GM12878 (cell line): ENCODE measurements around the gene PPP1R12A. TPM values are rescaled to one million over a fixed set of nuclear protein-coding genes. Genes with fewer than 3 reads are reported as not detected.

Source experiments
- ATAC-seq: fragments of 200-7000 bp; cut with Tn5 transposase; 3 replicates; pipeline ENCODE4 v1.9.1; 2020; ENCODE audit warnings: mild to moderate bottlenecking, moderate library complexity
- BruUV-seq: library from RNA; stranded (reverse); fragments of 400-500 nt; replicated peaks from 2 replicates; lab custom pipeline; 2021; lab: Mats Ljungman, UMichigan
- CTCF ChIA-PET: fragments of 300-600 bp; sonication (Branson Sonifier 250); formaldehyde crosslinking; extraction: SDS; loops from one replicate; lab custom pipeline; 2021; ENCODE audit warnings: inconsistent platforms; lab: Yijun Ruan, JAX
- POLR2A ChIA-PET: fragments of 350-600 bp; formaldehyde crosslinking; extraction: SDS; loops from one replicate; lab custom pipeline; 2021; ENCODE audit warnings: inconsistent platforms; lab: Charles Lee
- RAD21 ChIA-PET: fragments of 300-600 bp; sonication (Branson Sonifier 250); formaldehyde crosslinking; loops from one replicate; lab custom pipeline; 2023; ENCODE audit warnings: antibody characterized with exemption; ENCODE audit not compliant: unreplicated experiment; lab: Charles Lee
- SMC1A ChIA-PET: fragments of 300-600 bp; sonication (Branson Sonifier 250); formaldehyde crosslinking; loops from one replicate; lab custom pipeline; 2023; ENCODE audit not compliant: unreplicated experiment, uncharacterized antibody; lab: Charles Lee
- DNase-seq: peaks from one replicate; pipeline ENCODE4 v3.0.0-alpha.2; 2011; ENCODE audit warnings: low read depth, low spot score
- FAIRE-seq: peaks from 3 replicates; lab custom pipeline; 2011; peaks lifted over from hg19 to GRCh38; lab: Jason Lieb, UNC
- H2AFZ ChIP-seq: 2 replicates; pipeline ENCODE4 v1.6.0; 2011; ENCODE audit warnings: low read depth, low read length, control low read depth; ENCODE audit not compliant: control insufficient read depth
- H3K27ac ChIP-seq: 2 replicates; pipeline ENCODE4 v1.5.1; 2011; ENCODE audit warnings: control low read depth; ENCODE audit not compliant: control insufficient read depth, insufficient read depth
- H3K27me3 ChIP-seq, 2 experiments: replicated peaks in 1 of 2; 2 replicates each; pipeline versions ENCODE4 v1.6.0 to v1.6.1; 2011; ENCODE audit warnings: low read length in 1 of 2; ENCODE audit not compliant: control insufficient read depth in 2 of 2, insufficient read depth in 2 of 2
- H3K36me3 ChIP-seq, 2 experiments: 2 replicates each; pipeline ENCODE4 v1.5.1; 2011; ENCODE audit warnings: low read length in 1 of 2; ENCODE audit not compliant: control insufficient read depth in 2 of 2, insufficient read depth in 2 of 2
- H3K4me1 ChIP-seq: 2 replicates; pipeline ENCODE4 v1.6.1; 2011; ENCODE audit warnings: mild to moderate bottlenecking, low read length, moderate library complexity, mixed read lengths; ENCODE audit not compliant: control insufficient read depth, insufficient read depth
- H3K4me2 ChIP-seq: 2 replicates; pipeline ENCODE4 v1.6.0; 2011; ENCODE audit warnings: control low read depth; ENCODE audit not compliant: control insufficient read depth, insufficient read depth
- H3K4me3 ChIP-seq: fragments of 200-600 bp; sonication (generic); 2 replicates; pipeline ENCODE4 v1.5.1; 2016
- H3K79me2 ChIP-seq: 2 replicates; pipeline ENCODE4 v1.6.0; 2011; ENCODE audit warnings: low read length; ENCODE audit not compliant: control insufficient read depth, insufficient read depth
- H3K9ac ChIP-seq: 2 replicates; pipeline ENCODE4 v1.8.0; 2011; ENCODE audit warnings: low read length, control low read depth, mixed read lengths; ENCODE audit not compliant: control insufficient read depth, insufficient read depth
- H3K9me3 ChIP-seq: replicated peaks from 3 replicates; pipeline ENCODE4 v1.5.1; 2011; ENCODE audit warnings: mild to moderate bottlenecking, low read length; ENCODE audit not compliant: control insufficient read depth, insufficient read depth
- H4K20me1 ChIP-seq: 2 replicates; pipeline ENCODE4 v1.6.0; 2011; ENCODE audit not compliant: control insufficient read depth, insufficient read depth
- CBFB ChIP-seq: IDR thresholded peaks from 2 replicates; pipeline ENCODE4 v1.6.1; 2016; ENCODE audit warnings: antibody characterized with exemption, low read depth
- NFXL1 ChIP-seq: fragments of 450-650 bp; IDR thresholded peaks from 2 replicates; pipeline ENCODE4 v1.6.1; 2017; ENCODE audit warnings: antibody characterized with exemption, mild to moderate bottlenecking, borderline replicate concordance
- PRDM15 ChIP-seq: fragments of 450-650 bp; formaldehyde crosslinking; IDR thresholded peaks from 2 replicates; pipeline ENCODE4 v1.4.0; 2020; ENCODE audit warnings: mild to moderate bottlenecking, moderate library complexity
- ZNF207 ChIP-seq: fragments of 450-650 bp; IDR thresholded peaks from 2 replicates; pipeline ENCODE4 v1.6.1; 2014; ENCODE audit warnings: antibody characterized with exemption, mild to moderate bottlenecking, borderline replicate concordance
- WGBS: methylation state at CpG from one replicate; pipeline ENCODE4 v1.1.6; 2016; ENCODE audit warnings: low lambda C conversion rate; ENCODE audit not compliant: insufficient replicate concordance, insufficient coverage; ENCODE audit errors: missing lambda C conversion rate; 5-methylcytosine and 5-hydroxymethylcytosine counted together
- in situ Hi-C: fragments of 300-500 bp; cut with MboI; formaldehyde crosslinking; loops from 9 replicates; pipeline ENCODE4 v1.14.3; 2018; ENCODE audit warnings: mixed read lengths
- intact Hi-C: fragments of 100-400 bp; cut with micrococcal nuclease; formaldehyde crosslinking; loops from one replicate; pipeline ENCODE4 v1.14.2; 2022; ENCODE audit not compliant: unreplicated experiment
- polyA plus RNA-seq, 11 experiments: library from polyadenylated mRNA; depleted of rRNA in 4 of 11; unstranded in 6 of 11; stranded (reverse) in 5 of 11; fragments of >200 nt; fragmentation: Nextera tagmentation in 4 of 11; fragmentation: Illumina TruSeq in 1 of 11; extraction: Ambion mirVana in 4 of 11; extraction: Trizol in 1 of 11; gene quantifications; 1 replicate in 1 of 11; 2 replicates in 10 of 11; pipeline versions ENCODE4 v1.2.1 to v1.2.3, GENCODE V29; 2011 to 2016; ENCODE audit warnings: inconsistent platforms in 2 of 11, missing spikeins in 2 of 11, low read depth in 1 of 11
- total RNA-seq, 4 experiments: library from RNA; depleted of rRNA in 3 of 4; stranded (reverse); fragments of >200 nt in 3 of 4; fragmentation: Illumina TruSeq in 1 of 4; extraction: Trizol in 1 of 4; gene quantifications; 2 replicates each; pipeline versions ENCODE4 v1.2.1 to v1.2.3, GENCODE V29; 2013 to 2021
- TF ChIP-seq, protein P1 (sequence below): fragments of 450-650 bp; IDR thresholded peaks from 2 replicates; pipeline ENCODE4 v1.6.1; 2017; ENCODE audit warnings: antibody characterized with exemption, mild to moderate bottlenecking, moderate library complexity

The PPP1R12A gene
- total and polyA plus RNA-seq, 10 of the 15 experiments (the other 5 are each of a cell fraction or from before 2014, with no cell fraction given): 22.8 to 134 (median 51.4) TPM

GRCh38 chr12:79975143-79975542, 40.2 kb upstream of the PPP1R12A start:
- intact Hi-C loops (no loop called here), in situ Hi-C loops (no loop called here)
- DNase-seq (no peak), ATAC-seq (no peak), FAIRE-seq (no peak)
- H3K9ac ChIP-seq: no peak overlapping the region
- H3K27ac ChIP-seq: no peak overlapping the region
- no peak overlapping the region for H2AFZ ChIP-seq
- H3K79me2 ChIP-seq: no peaks in the 10 kb centered on the region
- ChIA-PET POLR2A (no interaction called here), RAD21 (no interaction called here), SMC1A (interaction anchor here (0.6 to 1.6 kb wide), 3 partner anchors 87 to 300 kb away, joined by 3 to 6 read pairs (median 5); no protein-coding TSS in a partner anchor), CTCF (interaction anchor here (1.6 kb wide), 1 partner anchor 14 kb away, joined by 3 read pairs; no protein-coding TSS in a partner anchor)
- H4K20me1 ChIP-seq: no peaks in the 10 kb centered on the region
- H3K4me3 ChIP-seq: no peak overlapping the region
- H3K27me3 ChIP-seq: no peaks in the 10 kb centered on the region; a peak in 1 of 4 replicates
- H3K4me1 ChIP-seq: no peaks in the 10 kb centered on the region
- TF ChIP-seq PRDM15: no peak
- no peak for TF ChIP-seq NFXL1
- TF ChIP-seq CBFB: no peak
- no peak for TF ChIP-seq ZNF207
- TF ChIP-seq, protein P1, sequence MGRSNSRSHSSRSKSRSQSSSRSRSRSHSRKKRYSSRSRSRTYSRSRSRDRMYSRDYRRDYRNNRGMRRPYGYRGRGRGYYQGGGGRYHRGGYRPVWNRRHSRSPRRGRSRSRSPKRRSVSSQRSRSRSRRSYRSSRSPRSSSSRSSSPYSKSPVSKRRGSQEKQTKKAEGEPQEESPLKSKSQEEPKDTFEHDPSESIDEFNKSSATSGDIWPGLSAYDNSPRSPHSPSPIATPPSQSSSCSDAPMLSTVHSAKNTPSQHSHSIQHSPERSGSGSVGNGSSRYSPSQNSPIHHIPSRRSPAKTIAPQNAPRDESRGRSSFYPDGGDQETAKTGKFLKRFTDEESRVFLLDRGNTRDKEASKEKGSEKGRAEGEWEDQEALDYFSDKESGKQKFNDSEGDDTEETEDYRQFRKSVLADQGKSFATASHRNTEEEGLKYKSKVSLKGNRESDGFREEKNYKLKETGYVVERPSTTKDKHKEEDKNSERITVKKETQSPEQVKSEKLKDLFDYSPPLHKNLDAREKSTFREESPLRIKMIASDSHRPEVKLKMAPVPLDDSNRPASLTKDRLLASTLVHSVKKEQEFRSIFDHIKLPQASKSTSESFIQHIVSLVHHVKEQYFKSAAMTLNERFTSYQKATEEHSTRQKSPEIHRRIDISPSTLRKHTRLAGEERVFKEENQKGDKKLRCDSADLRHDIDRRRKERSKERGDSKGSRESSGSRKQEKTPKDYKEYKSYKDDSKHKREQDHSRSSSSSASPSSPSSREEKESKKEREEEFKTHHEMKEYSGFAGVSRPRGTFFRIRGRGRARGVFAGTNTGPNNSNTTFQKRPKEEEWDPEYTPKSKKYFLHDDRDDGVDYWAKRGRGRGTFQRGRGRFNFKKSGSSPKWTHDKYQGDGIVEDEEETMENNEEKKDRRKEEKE: no peak
- BruUV-seq: no TSS peak
- H3K36me3 ChIP-seq: no peaks in the 10 kb centered on the region
- WGBS: 43% methylated on average over 5 of the region's 5 CpGs
- no peak overlapping the region for H3K4me2 ChIP-seq
- no peaks in the 10 kb centered on the region for H3K9me3 ChIP-seq
